Skin of body (tissue), 2 donors: ENCODE measurements around the gene RERE. TPM values are rescaled to one million over a fixed set of nuclear protein-coding genes. Genes with fewer than 3 reads are reported as not detected.
"Not testable (repeated sequence)": the region's sequence is repeated elsewhere in the genome, so short reads cannot be mapped to it uniquely, and the experiment has no call there.

Source experiments
- DNase-seq: peaks from one replicate; lab custom pipeline; 2025; lab: John Stamatoyannopoulos, UW
- total RNA-seq: library from RNA; depleted of rRNA; stranded (reverse); fragments of >200 nt; gene quantifications from one replicate; pipeline ENCODE4 v1.2.3, GENCODE V29; 2014

Gene RERE
- total RNA-seq, 1 donor from 2014 or later: 125 TPM

GRCh38 chr1:8807004-8807403 is 10.4 kb downstream of the RERE start:
- DNase-seq: no peak

DNA sequence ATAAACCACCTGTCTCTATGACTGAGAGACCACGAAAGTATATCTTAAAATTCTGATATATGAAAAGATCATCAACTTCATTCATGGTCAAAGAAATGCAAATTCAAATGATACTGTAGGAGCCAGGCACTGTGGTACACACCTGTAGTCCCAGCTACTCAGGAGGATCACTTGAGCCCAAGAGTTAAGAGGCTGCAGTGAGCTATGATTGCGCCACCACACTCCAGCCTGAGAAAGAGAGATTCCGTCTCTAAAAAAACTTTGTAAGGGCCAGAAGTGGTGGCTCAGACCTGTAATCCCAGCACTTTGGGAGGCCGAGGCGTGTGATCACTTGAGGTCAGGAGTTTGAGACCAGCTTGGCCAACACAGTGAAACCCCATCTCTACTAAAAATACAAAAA is 17.0 kb downstream of the RERE start:
- no peak for DNase-seq

DNA sequence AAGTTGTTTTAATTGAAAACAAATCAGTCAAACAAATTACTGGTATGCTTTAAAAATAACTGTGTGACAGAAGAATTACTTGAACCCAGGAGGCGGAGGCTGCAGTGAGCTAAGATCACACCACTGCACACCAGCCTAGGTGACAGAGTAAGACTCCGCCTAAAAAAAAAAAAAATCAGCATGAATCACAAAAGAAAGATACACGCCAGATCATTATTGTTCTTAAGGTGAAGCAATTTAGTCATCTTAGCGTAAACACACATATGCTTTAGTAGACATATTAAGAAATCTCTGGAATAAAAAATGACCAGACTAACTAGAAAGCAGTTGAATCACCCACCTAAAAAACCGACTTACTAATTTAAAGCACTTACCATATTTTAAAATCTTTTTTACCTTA is 20.2 kb downstream of the RERE start:
- DNase-seq: no peak

GRCh38 chr1:8796812-8797211 is 20.6 kb downstream of the RERE start:
- no peak for DNase-seq

DNA sequence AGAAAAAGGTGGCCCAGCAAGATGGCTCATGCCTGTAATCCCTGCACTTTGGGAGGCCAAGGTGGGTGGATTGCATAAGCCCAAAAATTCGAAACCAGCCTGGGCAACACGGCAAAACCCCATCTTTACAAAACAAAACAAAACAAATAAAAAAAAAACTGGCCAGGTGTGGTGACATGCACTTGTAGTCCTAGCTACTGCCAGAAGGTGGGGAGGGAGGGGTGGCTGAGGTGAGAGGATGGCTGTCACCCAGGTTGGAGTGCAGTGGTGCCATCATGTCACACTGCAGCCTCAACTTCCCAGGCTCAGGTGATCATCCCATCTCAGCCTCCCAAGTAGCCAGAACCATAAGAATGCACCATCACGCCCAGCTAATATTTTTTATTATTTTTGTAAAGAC is 22.8 kb downstream of the RERE start:
- DNase-seq: no peak

- DNase-seq: no peak
Observed at GRCh38 chr1:8791819-8792218, 25.6 kb downstream of the RERE start.

DNA sequence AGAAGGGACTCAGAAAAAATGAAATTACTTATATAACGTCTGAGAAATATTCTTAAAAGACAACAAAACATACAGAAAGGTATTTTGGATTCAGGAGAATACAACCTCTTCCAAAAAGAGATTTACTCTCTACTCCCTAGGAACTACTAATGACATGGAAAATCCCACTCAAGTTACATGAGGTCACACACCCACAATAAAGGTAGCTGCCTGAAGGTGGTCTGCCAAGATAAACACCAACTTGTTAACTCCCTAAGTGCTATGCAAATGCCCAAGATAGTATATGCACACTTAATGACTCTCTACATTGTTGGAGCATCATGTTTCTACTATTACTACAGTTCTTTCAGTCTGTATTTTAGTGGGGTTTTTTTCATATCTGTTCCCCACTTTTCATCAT is 26.5 kb downstream of the RERE start:
- DNase-seq: no peak

GRCh38 chr1:8790478-8790877 is 27.0 kb downstream of the RERE start:
- no peak for DNase-seq

GRCh38 chr1:8789314-8790214 is 27.9 kb downstream of the RERE start:
- no peak for DNase-seq

DNA sequence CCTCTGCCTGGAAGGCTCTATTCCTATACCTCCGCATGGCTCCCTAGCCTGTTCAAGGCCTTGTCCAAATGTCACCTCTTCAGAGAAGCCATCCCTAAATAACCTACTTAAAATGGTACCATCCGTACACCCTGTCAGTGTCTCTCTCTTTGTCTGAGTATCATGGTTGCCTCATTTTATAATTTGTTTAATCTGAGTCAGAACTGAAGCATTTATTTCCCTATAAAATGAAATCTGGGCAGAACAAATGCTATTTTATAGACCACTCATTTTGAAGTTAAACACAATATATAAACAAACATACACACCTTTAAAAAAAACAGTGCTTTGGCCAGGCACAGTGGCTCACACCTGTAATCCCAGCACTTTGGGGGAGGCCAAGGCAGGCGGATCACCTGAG is 30.2 kb downstream of the RERE start:
- no peak for DNase-seq

- DNase-seq: not testable (repeated sequence)
Observed at GRCh38 chr1:8786204-8786603, 31.2 kb downstream of the RERE start.

DNA sequence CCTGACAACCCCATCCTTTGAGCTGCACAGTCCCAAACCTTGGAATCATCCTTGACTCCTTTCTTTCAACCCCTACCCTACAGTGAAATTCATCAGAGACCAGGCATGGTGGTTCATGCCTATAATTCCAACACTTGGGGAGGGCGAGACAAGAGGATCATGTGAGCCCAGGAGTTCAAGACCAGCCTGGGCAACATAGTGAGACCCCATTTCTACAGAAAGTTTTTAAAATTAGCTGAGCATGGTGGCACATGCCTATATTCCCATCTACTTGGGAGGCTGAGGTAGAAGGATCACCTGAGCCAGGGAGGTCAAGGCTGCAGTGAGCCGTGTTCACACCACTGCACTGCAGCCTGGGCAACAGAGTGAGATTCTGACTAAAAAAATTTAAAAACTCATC is 34.5 kb downstream of the RERE start:
- DNase-seq: no peak

DNA sequence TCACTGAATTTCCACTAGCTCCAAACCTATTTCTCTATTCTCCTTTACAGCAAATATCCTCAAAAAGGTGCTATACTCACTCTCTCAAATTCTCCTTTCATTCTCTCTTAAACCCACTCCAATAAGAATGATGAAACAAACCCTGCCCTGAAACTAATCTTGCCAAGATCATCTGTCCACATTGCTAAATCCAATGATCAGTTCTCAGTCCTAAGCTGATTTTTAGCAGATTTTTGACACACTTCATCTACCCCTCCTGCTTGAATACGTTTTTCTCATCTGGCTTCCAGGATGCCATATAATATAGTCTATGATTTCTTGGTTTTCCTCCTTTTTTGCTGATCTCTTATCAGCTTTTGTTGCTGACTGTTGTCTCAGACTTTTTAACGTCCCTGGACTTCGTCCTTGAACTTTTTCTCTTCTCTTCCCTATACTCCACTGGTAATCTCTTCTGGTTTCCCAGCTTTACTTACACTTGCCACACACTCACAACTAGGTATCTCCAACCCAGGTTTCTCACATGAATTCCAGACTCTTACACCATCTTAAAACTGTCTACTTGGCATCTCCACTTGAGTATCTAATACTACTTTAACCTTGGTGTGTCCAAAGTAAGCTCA is 35.3 kb downstream of the RERE start:
- DNase-seq: no peak

- no peak for DNase-seq
Observed at GRCh38 chr1:8780405-8780804, 37.0 kb downstream of the RERE start.

DNA sequence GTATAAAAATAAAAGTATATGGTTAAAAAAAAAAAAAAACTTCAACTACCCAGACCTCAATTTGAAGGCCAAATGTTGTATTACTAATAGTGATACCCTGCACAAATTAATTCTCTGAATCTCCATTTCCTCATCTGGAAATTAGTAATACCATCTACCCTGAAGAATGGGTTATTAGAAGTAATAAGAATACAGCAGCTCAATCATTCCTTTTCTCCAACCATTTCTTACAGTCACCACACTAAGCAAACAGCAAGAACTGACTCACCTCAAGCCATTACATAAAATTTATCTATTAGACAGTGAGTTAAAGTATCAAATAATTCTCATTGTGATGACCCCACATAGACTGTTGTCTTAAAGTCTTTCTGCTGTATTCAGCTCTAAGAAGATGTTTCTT is 39.6 kb downstream of the RERE start:
- DNase-seq: no peak

DNA sequence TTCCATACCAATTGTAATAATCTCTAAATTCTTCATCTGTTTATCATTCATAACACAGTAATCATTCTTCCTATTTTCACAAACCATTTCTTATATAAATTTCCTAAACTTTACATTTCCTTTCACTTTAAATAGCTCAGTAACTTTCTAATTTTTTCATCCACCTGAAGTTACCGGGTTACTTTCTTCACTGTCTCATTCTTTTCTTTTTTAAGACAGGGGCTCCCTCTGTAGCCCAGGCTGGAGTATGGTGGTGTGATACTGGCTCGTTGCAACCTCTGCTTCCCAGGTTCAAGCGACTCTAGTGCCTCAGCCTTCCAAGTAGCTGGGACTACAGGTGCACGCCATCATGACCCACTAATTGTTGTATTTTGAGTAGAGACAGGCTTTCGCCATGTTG is 41.3 kb downstream of the RERE start:
- DNase-seq: no peak

GRCh38 chr1:8767006-8767405 is 50.4 kb downstream of the RERE start:
- DNase-seq: no peak

DNA sequence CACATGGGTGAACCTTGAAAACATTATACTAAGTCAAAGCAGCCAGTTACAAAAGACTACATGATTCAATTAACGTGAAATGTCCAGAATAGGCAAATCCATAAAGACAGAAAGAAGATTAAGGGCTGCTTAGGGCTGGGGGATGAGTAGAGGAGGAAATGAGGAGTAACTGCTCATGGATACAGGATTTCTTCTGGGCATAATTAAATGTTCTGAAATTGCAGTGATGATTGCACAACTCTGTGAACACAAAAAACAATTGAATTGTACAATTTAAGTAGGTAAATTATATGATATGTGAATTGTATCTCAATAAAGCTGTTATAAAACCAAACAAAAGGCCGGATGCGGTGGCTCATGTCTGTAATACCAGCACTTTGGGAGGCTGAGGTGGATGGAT is 52.2 kb downstream of the RERE start:
- DNase-seq: no peak

DNA sequence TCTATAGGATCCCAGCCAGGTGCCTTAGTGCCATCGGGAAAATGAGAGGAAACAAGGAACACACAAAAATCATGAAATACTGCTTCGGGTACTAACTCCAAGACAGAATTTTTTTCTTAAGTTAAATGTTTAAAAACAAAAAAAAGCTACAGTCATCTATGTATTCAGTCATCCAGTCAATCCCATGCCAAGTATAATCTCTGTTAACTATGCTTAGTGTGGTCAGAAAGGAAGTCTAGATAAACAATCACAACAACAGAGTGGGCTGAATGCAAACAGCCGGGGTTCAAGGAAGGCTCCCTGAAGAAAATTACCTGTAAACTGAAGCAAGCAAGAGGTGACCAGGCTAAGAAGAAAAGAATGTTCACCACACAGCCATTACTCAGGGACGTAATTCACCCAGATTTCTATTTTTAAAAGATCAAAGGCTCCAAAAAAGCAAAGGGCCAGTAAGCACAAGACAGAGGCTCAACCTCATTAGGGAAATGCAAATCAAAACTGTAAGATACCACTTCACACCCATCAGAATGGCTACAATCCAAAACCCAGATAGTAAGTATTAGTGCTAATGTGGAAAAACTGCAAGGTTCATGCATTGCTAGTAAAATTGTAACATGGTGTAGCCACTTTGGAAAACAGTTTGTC is 53.0 kb downstream of the RERE start:
- DNase-seq: no peak

GRCh38 chr1:8763888-8764287 is 53.6 kb downstream of the RERE start:
- no peak for DNase-seq

- DNase-seq: no peak
Observed at GRCh38 chr1:8754993-8755392, 62.4 kb downstream of the RERE start.

- no peak for DNase-seq
Observed at GRCh38 chr1:8754247-8754650, 63.2 kb downstream of the RERE start.

DNA sequence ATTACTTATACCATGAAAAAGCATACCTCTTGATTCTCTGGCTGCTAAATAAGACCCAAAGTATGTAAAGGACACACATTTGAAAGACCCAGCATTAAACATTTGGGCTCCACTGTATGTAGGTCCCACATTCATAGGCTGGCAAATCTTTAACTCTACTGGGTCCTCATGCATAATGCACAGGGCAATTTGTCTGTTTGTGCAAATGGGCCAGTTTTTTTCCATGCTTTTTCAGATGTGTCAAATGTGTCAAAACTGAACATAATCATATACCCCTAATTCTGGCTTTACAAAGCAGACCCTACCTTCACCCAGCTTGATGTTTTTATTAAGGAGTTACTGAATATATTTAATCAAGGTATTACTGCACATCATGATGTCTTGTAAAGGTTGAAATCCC is 63.7 kb downstream of the RERE start:
- DNase-seq: no peak
